GM12878 (cell line): ENCODE results near the gene SYNGR2. TPM values are rescaled to one million over a fixed set of nuclear protein-coding genes. Genes with fewer than 3 reads are reported as not detected.

Source experiments
- BHLHE40 ChIP-seq, 2 experiments: fragments of 450-650 bp in 1 of 2; IDR thresholded peaks; 2 replicates each; pipeline ENCODE4 v1.6.1; 2011 to 2017; ENCODE audit warnings: low read depth in 2 of 2, borderline replicate concordance in 1 of 2, improper control_type of control experiment in 1 of 2, low read length in 1 of 2, mild to moderate bottlenecking in 1 of 2
- CTCF ChIP-seq, 3 experiments: IDR thresholded peaks in 2 of 3; conservative IDR thresholded peaks in 1 of 3; 2 replicates each; pipeline ENCODE4 v1.5.1; 2011; ENCODE audit warnings: low read depth in 3 of 3, low read length in 3 of 3, mild to moderate bottlenecking in 3 of 3, control low read depth in 2 of 3, moderate library complexity in 2 of 3, inconsistent platforms in 1 of 3, mixed read lengths in 1 of 3; ENCODE audit not compliant: control insufficient read depth in 2 of 3, insufficient read depth in 1 of 3; ENCODE audit errors: extremely low read depth in 1 of 3
- EGR1 ChIP-seq, 2 experiments: IDR thresholded peaks; 1 replicate in 1 of 2; 2 replicates in 1 of 2; pipeline ENCODE4 v1.6.1; 2011 to 2012; ENCODE audit warnings: low read depth in 2 of 2, low read length in 2 of 2, borderline replicate concordance in 1 of 2, mild to moderate bottlenecking in 1 of 2, moderate library complexity in 1 of 2
- ESRRA ChIP-seq: IDR thresholded peaks from 2 replicates; pipeline ENCODE4 v1.6.1; 2012; ENCODE audit warnings: mild to moderate bottlenecking, low read length, improper control_type of control experiment
- MTA2 ChIP-seq: fragments of 450-650 bp; IDR thresholded peaks from 2 replicates; pipeline ENCODE4 v1.6.1; 2016; ENCODE audit warnings: low read depth, mild to moderate bottlenecking, moderate library complexity
- PBX3 ChIP-seq: IDR thresholded peaks from 2 replicates; pipeline ENCODE4 v1.6.1; 2011; ENCODE audit warnings: mild to moderate bottlenecking, low read depth, low read length, moderate library complexity; ENCODE audit not compliant: insufficient replicate concordance
- POLR2A ChIP-seq: IDR thresholded peaks from 2 replicates; pipeline ENCODE4 v1.6.1; 2011; ENCODE audit warnings: low read depth, mild to moderate bottlenecking, low read length
- POLR2AphosphoS5 ChIP-seq: IDR thresholded peaks from 2 replicates; pipeline ENCODE4 v1.6.1; 2011; ENCODE audit warnings: mild to moderate bottlenecking, low read length, inconsistent platforms
- RAD51 ChIP-seq: fragments of 450-650 bp; IDR thresholded peaks from 2 replicates; pipeline ENCODE4 v1.6.1; 2016; ENCODE audit warnings: moderate library complexity, mild to moderate bottlenecking, inconsistent platforms
- RELB ChIP-seq: fragments of 450-650 bp; IDR thresholded peaks from 2 replicates; pipeline ENCODE4 v1.6.1; 2017; ENCODE audit warnings: low read depth, mild to moderate bottlenecking, moderate library complexity
- SMARCA5 ChIP-seq: fragments of 450-650 bp; IDR thresholded peaks from 2 replicates; pipeline ENCODE4 v1.6.1; 2017; ENCODE audit warnings: mild to moderate bottlenecking
- SREBF1 ChIP-seq: IDR thresholded peaks from 2 replicates; pipeline ENCODE4 v1.6.1; 2012; ENCODE audit warnings: mild to moderate bottlenecking, low read length
- TBL1XR1 ChIP-seq: IDR thresholded peaks from 2 replicates; pipeline ENCODE4 v1.6.1; 2012; ENCODE audit warnings: low read depth, low read length, improper control_type of control experiment
- YY1 ChIP-seq: IDR thresholded peaks from 2 replicates; pipeline ENCODE4 v1.6.1; 2011; ENCODE audit warnings: low read depth, mild to moderate bottlenecking, low read length
- polyA plus RNA-seq, 11 experiments: library from polyadenylated mRNA; depleted of rRNA in 4 of 11; unstranded in 6 of 11; stranded (reverse) in 5 of 11; fragments of >200 nt; fragmentation: Nextera tagmentation in 4 of 11; fragmentation: Illumina TruSeq in 1 of 11; extraction: Ambion mirVana in 4 of 11; extraction: Trizol in 1 of 11; gene quantifications; 1 replicate in 1 of 11; 2 replicates in 10 of 11; pipeline versions ENCODE4 v1.2.1 to v1.2.3, GENCODE V29; 2011 to 2016; ENCODE audit warnings: inconsistent platforms in 2 of 11, missing spikeins in 2 of 11, low read depth in 1 of 11
- total RNA-seq, 4 experiments: library from RNA; depleted of rRNA in 3 of 4; stranded (reverse); fragments of >200 nt in 3 of 4; fragmentation: Illumina TruSeq in 1 of 4; extraction: Trizol in 1 of 4; gene quantifications; 2 replicates each; pipeline versions ENCODE4 v1.2.1 to v1.2.3, GENCODE V29; 2013 to 2021

Gene SYNGR2
- total and polyA plus RNA-seq, 10 of the 15 experiments (the other 5 are each of a cell fraction or from before 2014, with no cell fraction given) = 4.4 to 529 (median 261) TPM

- peak; percentile 63; the same call in 1 of the 2 replicates for TF ChIP-seq RAD51
- TF ChIP-seq EGR1 (IDR thresholded peaks at IDR 0.05; ENCODE audit: borderline replicate concordance in 1 of 2, low read depth in 2 of 2, low read length in 2 of 2) = peak in 1 of 2 experiments; percentile 66; a peak in 2 of 3 replicates
- no peak for TF ChIP-seq YY1
- peak; percentile 52 for TF ChIP-seq POLR2A
- TF ChIP-seq RELB = peak; percentile 86
- TF ChIP-seq ESRRA = no peak
- no peak for TF ChIP-seq POLR2AphosphoS5
- TF ChIP-seq SMARCA5 = no peak
- no peak for TF ChIP-seq SREBF1
- TF ChIP-seq MTA2 = no peak
- peak; percentile 39 for TF ChIP-seq PBX3
- no peak for TF ChIP-seq CTCF (IDR thresholded peaks at IDR 0.05 in 2 of 3, conservative IDR thresholded peaks at IDR 0.05 in 1 of 3; ENCODE audit: control insufficient read depth in 2 of 3, extremely low read depth in 1 of 3, insufficient read depth in 1 of 3, low read depth in 3 of 3, low read length in 3 of 3)
- TF ChIP-seq TBL1XR1 = 0 out of 2 replicates have a peak, but pooled peaks have one; percentile 49
- peak; percentile 66 to 78; a peak in 3 of 4 replicates for TF ChIP-seq BHLHE40 (IDR thresholded peaks at IDR 0.05; ENCODE audit: borderline replicate concordance in 1 of 2, low read depth in 2 of 2, low read length in 1 of 2)
Observed at GRCh38 chr17:78168903-78169793, 767 bp downstream of the SYNGR2 start (continued).
